Measurements from ENCODE around the gene DNAI1.

Gene DNAI1

GRCh38 chr9:34454571-34455065 is 4.0 kb upstream of the DNAI1 start:
- no peak for TF ChIP-seq CTCF (IDR thresholded peaks at IDR 0.05)

DNA sequence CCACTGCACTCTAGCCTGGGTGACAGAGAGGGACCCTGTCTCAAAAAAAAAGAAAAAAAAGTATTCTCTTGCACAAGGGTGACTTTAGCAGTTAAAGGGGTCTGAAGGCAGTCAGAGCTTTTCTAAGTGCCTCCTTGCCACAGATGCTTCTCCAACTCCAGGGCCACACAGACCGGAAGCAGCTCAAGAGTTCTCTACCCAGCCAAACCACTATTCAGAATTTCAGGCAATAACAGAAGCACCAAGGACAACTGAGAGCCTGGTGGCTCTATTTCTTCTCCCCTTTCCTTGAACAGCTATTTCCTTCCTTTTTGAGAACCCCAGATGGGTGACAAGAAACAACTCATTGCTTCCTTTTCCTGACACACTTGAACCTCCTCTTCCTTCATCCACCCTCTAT is 2.5 kb upstream of the DNAI1 start:
- no peak for TF ChIP-seq CTCF (IDR thresholded peaks at IDR 0.05)

- TF ChIP-seq CTCF (IDR thresholded peaks at IDR 0.05), result no peak
Observed at GRCh38 chr9:34456746-34457145, 1.9 kb upstream of the DNAI1 start.

DNA sequence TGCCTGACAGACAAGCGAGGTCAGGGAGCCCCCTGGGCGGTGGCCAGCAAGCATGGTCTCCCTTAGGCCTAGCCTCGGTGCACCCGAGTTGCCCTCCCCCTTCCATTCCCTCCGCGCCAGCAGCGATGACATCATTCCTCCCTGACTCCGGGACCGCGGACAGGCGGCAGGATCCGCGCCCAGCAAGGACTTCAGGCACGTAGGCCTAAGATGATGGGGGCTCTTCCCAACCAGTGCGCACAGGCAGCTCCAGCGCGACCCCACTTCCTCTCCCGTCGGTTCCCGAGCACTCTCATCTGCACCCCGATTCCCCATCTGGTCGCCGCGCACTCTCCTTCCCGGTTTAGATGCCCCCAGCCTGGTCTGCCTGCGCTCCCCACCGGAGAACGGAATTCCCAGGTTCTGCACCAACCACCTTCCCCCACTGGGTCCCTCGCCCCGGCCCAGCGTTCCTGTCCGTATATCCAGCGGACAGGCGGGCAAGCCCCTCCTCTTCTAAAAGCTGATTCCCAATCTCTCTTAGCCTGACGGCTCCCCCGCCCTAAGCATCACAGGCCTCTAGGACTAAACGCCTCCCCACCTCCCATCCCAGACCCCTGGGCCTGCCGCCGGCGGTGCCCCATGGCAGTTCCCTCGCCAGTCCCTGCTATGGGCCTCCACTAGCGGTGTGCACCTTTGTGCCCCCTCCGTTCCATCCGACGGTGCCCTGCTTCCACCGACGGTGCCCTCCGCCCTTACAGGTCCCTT is 1.2 kb upstream of the DNAI1 start:
- TF ChIP-seq CTCF (IDR thresholded peaks at IDR 0.05), result no peak

DNA sequence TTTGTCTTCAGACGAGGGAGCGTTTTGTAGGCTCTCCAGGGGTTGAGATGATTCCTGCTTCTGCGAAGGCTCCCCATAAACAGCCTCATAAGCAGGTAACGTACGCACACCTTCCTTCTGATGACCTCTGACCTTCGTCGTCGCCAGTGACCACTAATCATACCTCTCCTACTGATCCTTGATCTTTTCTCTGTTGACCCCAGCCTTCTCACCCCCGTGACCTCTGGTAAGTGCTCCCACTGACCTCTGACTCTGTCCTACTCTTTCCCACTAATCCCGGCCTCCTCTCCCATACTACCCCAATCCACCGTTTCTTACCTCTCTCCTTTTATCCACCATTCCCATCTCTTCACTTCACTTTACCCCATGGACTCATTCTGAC is 345 bp downstream of the DNAI1 start:
- TF ChIP-seq CTCF (IDR thresholded peaks at IDR 0.05), result no peak

GRCh38 chr9:34459356-34459755 is 751 bp downstream of the DNAI1 start:
- TF ChIP-seq CTCF (IDR thresholded peaks at IDR 0.05), result no peak

GRCh38 chr9:34459941-34460340 is 1.3 kb downstream of the DNAI1 start:
- TF ChIP-seq CTCF (IDR thresholded peaks at IDR 0.05), result no peak

All from LNCAP (cell line).